ENCODE results near the gene CCM2L. TPM values are rescaled to one million over a fixed set of nuclear protein-coding genes. Genes with fewer than 3 reads are reported as not detected.

CCM2L gene
- total RNA-seq = 12.7 TPM

GRCh38 chr20:32010101-32010500 is at the start of gene CCM2L:
TSS of gene CCM2L (plus strand) at chr20:32010438. CDS start at chr20:32010455, 17 bp downstream.

GRCh38 chr20:31967830-31968249 is 42.4 kb upstream of the CCM2L start, which contains the start of gene XKR7:
TSS of gene XKR7 (plus strand) at chr20:31968151. CDS start at chr20:31968176, 25 bp downstream.

GRCh38 chr20:32052090-32052777 is 42.0 kb downstream of the CCM2L start, which contains the start of gene HCK:
TSS of gene HCK (plus strand) at chr20:32052242.

Small RNA genes lying within 50 kb of the gene (small RNA-seq; reads per million reads assigned to genes)
- gene RNA5SP481 (ENCODE audit: low replicate concordance) = not detected
- not detected for gene RNA5SP482 (ENCODE audit: low replicate concordance)

Other genes with a start within 250 kb of the CCM2L start
- gene MYLK2, start 191.1 kb upstream of the CCM2L start, total RNA-seq = 21.3 TPM
- gene FOXS1, start 164.8 kb upstream of the CCM2L start, total RNA-seq = 5.3 TPM
- 18.0 TPM for gene DUSP15, start 139.9 kb upstream of the CCM2L start, total RNA-seq
- 2.0 TPM for gene TTLL9, start 139.8 kb upstream of the CCM2L start, total RNA-seq
- gene PDRG1, start 58.4 kb upstream of the CCM2L start, total RNA-seq = 5.9 TPM
- gene XKR7, start 42.3 kb upstream of the CCM2L start, total RNA-seq = 0.23 TPM
- gene HCK, start 41.8 kb downstream of the CCM2L start, total RNA-seq = 11.8 TPM
- gene TM9SF4, start 99.3 kb downstream of the CCM2L start, total RNA-seq = 61.0 TPM
- 6.2 TPM for gene PLAGL2, start 197.3 kb downstream of the CCM2L start, total RNA-seq
- 40.4 TPM for gene POFUT1, start 197.4 kb downstream of the CCM2L start, total RNA-seq

Measured in metanephros (tissue), 2 donors.